BE2C (cell line): ENCODE results near the gene MRGPRD.

Source experiments
- DNase-seq: peaks from one replicate; pipeline ENCODE4 v3.0.0-alpha.2; 2020
- H3K27me3 ChIP-seq: fragments of 250-450 bp; sonication (Bioruptor Pico); 2 replicates; pipeline ENCODE4 v1.5.1; 2020; ENCODE audit warnings: mild to moderate bottlenecking
- H3K36me3 ChIP-seq: fragments of 250-450 bp; sonication (Bioruptor Pico); 2 replicates; pipeline ENCODE4 v1.5.1; 2020; ENCODE audit warnings: mild to moderate bottlenecking
- H3K4me1 ChIP-seq: fragments of 250-450 bp; sonication (Bioruptor Pico); 2 replicates; pipeline ENCODE4 v1.5.1; 2020
- H3K4me3 ChIP-seq: 2 replicates; pipeline ENCODE4 v1.5.1; 2011; ENCODE audit warnings: low read depth, low read length
- H3K9me3 ChIP-seq: fragments of 250-450 bp; sonication (Bioruptor Pico); 2 replicates; pipeline ENCODE4 v1.5.1; 2020
- TF ChIP-seq, protein P1 (sequence below): IDR thresholded peaks from 2 replicates; pipeline ENCODE4 v1.5.1; 2012; ENCODE audit warnings: mild to moderate bottlenecking, low read depth, low read length

Gene MRGPRD

DNA sequence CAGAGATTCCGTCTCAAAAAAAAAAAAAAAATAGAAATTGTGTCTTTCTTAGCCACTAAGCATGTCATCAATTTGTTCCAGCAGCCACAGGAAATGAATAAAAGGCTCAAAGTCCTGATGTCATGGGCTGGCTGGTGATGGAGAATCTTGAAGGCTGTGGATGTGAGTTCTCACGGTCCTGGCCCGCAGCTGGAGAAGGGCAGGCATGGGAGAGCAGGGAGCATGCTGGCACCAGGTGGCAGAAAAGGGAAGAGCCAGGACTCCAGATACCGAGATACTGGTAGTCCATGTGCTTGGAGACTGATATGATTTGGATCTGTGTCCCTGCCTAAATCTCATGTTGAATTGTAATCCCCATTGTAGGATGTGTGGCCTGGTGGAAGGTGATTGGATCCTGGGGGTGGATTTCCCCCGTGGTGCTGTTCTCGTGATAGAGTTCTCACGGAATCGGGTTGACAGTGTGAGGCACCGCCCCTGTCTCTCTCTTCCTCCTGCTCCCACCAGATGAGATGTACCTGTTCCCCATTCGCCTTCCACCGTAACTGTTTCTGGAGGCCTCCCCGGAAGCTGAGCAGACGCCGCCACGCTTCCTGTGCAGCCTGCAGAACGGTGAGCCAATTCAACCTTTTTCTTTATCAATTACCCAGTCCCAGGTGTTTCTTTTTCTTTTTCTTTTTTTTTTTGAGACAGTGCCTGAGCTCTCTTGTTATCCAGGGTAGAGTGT lies 18.1 kb downstream of the MRGPRD start:
- Histone ChIP-seq H3K9me3 (peaks cover 3% of the 10 kb centered on the region; the same call in 1 of the 2 replicates), H3K4me3 (no peak overlapping the region), H3K4me1 (peaks cover 9% of the 10 kb centered on the region; the same call in 1 of the 2 replicates), H3K36me3 (no peaks in the 10 kb centered on the region), H3K27me3 (no peaks in the 10 kb centered on the region)
- no peak for DNase-seq
- TF ChIP-seq, protein P1, sequence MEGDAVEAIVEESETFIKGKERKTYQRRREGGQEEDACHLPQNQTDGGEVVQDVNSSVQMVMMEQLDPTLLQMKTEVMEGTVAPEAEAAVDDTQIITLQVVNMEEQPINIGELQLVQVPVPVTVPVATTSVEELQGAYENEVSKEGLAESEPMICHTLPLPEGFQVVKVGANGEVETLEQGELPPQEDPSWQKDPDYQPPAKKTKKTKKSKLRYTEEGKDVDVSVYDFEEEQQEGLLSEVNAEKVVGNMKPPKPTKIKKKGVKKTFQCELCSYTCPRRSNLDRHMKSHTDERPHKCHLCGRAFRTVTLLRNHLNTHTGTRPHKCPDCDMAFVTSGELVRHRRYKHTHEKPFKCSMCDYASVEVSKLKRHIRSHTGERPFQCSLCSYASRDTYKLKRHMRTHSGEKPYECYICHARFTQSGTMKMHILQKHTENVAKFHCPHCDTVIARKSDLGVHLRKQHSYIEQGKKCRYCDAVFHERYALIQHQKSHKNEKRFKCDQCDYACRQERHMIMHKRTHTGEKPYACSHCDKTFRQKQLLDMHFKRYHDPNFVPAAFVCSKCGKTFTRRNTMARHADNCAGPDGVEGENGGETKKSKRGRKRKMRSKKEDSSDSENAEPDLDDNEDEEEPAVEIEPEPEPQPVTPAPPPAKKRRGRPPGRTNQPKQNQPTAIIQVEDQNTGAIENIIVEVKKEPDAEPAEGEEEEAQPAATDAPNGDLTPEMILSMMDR: no peak

DNA sequence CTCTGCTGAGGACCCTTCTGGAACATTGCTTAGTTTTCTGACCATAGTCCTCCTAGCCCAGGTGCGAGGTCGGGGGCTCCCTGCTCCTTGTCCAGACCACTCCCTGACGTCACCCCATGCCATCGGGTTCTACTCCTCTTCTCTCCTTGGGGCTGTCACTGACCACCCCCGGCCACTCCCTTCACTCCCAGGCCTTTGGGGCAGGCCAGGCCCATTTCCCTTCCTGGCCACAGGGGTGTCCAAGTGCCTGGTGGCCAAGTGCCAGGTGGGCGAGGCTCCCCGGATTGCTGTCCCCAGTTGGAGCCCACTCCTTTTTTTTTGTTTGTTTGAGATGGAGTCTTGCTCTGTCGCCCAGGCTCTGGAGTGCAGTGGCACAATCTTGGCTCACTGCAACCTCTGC lies 19.5 kb downstream of the MRGPRD start:
- TF ChIP-seq, protein P1: no peak
- DNase-seq: no peak
- H3K27me3 ChIP-seq: no peaks in the 10 kb centered on the region
- H3K4me1 ChIP-seq: peaks cover 6% of the 10 kb centered on the region; the same call in 1 of the 2 replicates
- peaks cover 3% of the 10 kb centered on the region; the same call in 1 of the 2 replicates for H3K9me3 ChIP-seq
- no peak overlapping the region for H3K4me3 ChIP-seq
- H3K36me3 ChIP-seq: no peaks in the 10 kb centered on the region

DNA sequence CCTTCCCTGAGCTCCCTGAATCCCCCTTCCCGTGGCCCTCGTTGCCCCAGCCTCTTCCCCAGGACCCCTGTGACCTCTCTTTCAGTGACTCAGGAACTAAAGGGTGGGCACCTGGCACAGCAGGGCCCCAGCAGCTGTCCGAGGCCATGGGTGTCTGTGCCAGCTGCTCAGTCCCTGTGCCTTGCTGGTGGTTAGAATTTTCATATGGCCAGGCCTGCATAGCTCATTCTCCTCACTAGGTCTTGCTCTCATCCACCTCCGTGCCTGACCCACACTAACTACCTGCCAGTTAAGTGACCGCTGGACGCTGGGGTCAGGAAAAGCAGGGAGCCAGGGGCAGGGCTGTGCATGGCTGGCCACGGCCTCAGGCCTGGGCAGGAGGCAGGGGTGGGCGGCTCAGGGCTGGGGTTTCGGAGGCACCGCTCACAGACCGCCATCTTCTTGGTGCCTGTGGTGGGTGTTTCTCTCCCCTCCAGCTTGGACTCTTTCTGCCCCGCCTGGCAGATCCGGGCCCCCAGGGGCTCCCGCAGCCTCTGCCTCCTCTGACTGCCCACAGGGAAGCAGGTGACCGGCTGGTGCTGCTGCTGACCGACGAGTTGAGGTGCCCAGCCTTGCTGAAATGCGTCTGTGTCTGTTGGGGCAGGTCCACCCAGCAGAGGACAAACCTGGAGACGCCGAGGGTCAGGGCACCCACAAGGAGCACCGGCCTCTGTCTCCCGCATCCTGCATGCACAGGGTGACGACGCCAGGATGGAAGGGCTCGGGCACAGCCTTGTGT lies 20.3 kb downstream of the MRGPRD start:
- H3K4me1 ChIP-seq: no peaks in the 10 kb centered on the region
- no peaks in the 10 kb centered on the region for H3K36me3 ChIP-seq
- no peak overlapping the region for H3K4me3 ChIP-seq
- TF ChIP-seq, protein P1: no peak
- DNase-seq: no peak
- H3K27me3 ChIP-seq: no peaks in the 10 kb centered on the region
- peaks cover 3% of the 10 kb centered on the region; the same call in 1 of the 2 replicates for H3K9me3 ChIP-seq

DNA sequence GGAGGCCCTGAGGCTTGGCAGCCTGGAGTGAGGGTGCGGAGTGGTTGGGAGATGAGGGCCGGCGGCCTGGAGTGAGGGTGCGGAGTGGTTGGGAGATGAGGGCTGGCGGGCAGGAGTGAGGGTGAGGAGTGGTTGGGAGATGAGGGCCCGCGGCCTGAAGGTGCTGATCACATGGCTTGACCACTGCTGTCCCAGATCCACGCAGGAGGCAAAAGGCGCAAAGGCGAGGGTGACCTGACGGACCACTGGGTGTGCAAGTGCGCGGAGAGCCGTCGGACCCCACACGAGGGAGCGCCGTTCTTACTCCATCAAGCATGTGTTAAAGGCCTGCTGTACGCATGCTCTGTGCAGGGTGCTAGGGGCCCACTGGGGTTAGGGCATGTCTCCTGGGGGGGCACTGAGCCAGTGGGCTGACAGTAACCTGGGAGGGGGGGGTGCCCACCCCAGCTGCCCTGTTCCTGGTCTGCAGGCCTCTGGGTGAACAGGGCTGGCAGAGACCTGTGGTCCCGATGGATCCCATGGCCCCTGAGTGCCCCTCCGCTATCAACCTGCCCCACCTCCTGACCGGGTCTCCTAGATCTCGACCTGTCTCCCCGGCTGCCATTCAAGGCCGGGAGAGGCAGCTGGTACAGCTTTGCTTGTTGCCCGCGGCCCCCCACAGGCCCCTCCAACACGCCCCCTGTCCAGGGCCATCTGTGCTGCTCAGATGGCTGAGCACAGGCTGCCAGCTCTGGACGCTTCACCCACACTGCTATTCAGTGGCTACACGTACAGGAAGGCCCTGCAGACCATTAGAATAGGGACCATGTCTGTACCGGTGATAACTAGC lies 21.1 kb downstream of the MRGPRD start:
- no peak for DNase-seq
- H3K9me3 ChIP-seq: peaks cover 3% of the 10 kb centered on the region; the same call in 1 of the 2 replicates
- no peaks in the 10 kb centered on the region for H3K27me3 ChIP-seq

DNA sequence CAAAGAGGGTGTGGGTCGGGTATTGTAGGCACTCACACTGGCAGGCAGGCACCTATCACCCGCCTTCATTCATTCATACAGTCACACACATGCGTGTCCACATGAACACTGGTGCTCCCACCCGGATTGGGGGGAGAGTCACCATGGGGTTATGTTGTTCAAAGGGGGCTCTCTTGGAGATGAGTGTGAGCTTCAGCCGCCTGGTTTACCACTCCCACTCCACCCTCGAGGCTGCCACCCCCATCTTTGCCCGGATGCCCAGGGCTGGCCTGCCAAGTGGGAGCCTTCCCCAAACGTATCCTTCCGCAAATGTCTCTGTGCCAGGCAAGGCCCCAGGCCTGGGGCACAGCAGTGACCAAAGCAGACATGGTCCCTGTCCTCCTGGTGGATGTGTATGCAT lies 22.6 kb downstream of the MRGPRD start:
- H3K9me3 ChIP-seq: 0 out of 2 replicates have a peak, but pooled peaks cover 3% of the 10 kb centered on the region
- no peaks in the 10 kb centered on the region for H3K36me3 ChIP-seq
- DNase-seq: no peak
- no peak overlapping the region for H3K4me3 ChIP-seq
- TF ChIP-seq, protein P1: no peak
- H3K27me3 ChIP-seq: no peaks in the 10 kb centered on the region
- H3K4me1 ChIP-seq: no peaks in the 10 kb centered on the region

More for the DNA sequence above, 21.1 kb downstream of the MRGPRD start:
- Histone ChIP-seq H3K36me3 (no peaks in the 10 kb centered on the region), H3K4me3 (no peak overlapping the region), H3K4me1 (no peaks in the 10 kb centered on the region)
- TF ChIP-seq, protein P1: no peak
